Measurements from ENCODE around the gene ACTR8.
"Not testable (repeated sequence)": the region's sequence is repeated elsewhere in the genome, so short reads cannot be mapped to it uniquely, and the experiment has no call there.

ACTR8 gene

GRCh38 chr3:53881691-53882593, at the start of gene ACTR8:
Gene ACTR8, minus strand, starts transcription at chr3:53882152. Its CDS starts 51 bp downstream, at chr3:53882101.
- peak; percentile 95 for DNase-seq (ENCODE audit: low spot score)

- not testable (repeated sequence) for DNase-seq (ENCODE audit: low spot score)
Observed at GRCh38 chr3:53927208-53927872, 45.4 kb upstream of the ACTR8 start.

GRCh38 chr3:53921296-53921695, 39.3 kb upstream of the ACTR8 start:
- no peak for DNase-seq (ENCODE audit: low spot score)

GRCh38 chr3:53919741-53920140, 37.8 kb upstream of the ACTR8 start:
- DNase-seq (ENCODE audit: low spot score): no peak

GRCh38 chr3:53913401-53913800, 31.4 kb upstream of the ACTR8 start:
- no peak for DNase-seq (ENCODE audit: low spot score)

- DNase-seq (ENCODE audit: low spot score): no peak
Observed at GRCh38 chr3:53902711-53903110, 20.8 kb upstream of the ACTR8 start.

- no peak for DNase-seq (ENCODE audit: low spot score)
Observed at GRCh38 chr3:53902067-53902466, 20.1 kb upstream of the ACTR8 start.

GRCh38 chr3:53900666-53901331, 18.8 kb upstream of the ACTR8 start:
- no peak for DNase-seq (ENCODE audit: low spot score)

GRCh38 chr3:53899750-53900149, 17.8 kb upstream of the ACTR8 start:
- no peak for DNase-seq (ENCODE audit: low spot score)

GRCh38 chr3:53892286-53892637, 10.3 kb upstream of the ACTR8 start:
- DNase-seq (ENCODE audit: low spot score): no peak

- peak; percentile 98 for DNase-seq (ENCODE audit: low spot score)
Observed at GRCh38 chr3:53891497-53892285, 9.7 kb upstream of the ACTR8 start, which contains the start of gene SELENOK. Gene SELENOK, minus strand, starts transcription at chr3:53891859.

- DNase-seq (ENCODE audit: low spot score): no peak
Observed at GRCh38 chr3:53890726-53891475, 8.9 kb upstream of the ACTR8 start.

GRCh38 chr3:53888232-53888631, 6.3 kb upstream of the ACTR8 start:
- DNase-seq (ENCODE audit: low spot score): no peak

GRCh38 chr3:53887446-53887845, 5.5 kb upstream of the ACTR8 start:
- DNase-seq (ENCODE audit: low spot score): no peak

- no peak for DNase-seq (ENCODE audit: low spot score)
Observed at GRCh38 chr3:53885239-53885638, 3.3 kb upstream of the ACTR8 start.

GRCh38 chr3:53884623-53885022, 2.7 kb upstream of the ACTR8 start:
- no peak for DNase-seq (ENCODE audit: low spot score)

- DNase-seq (ENCODE audit: low spot score): no peak
Observed at GRCh38 chr3:53883008-53883407, 1.1 kb upstream of the ACTR8 start.

- DNase-seq (ENCODE audit: low spot score): no peak
Observed at GRCh38 chr3:53880396-53881345, 1.3 kb downstream of the ACTR8 start.

GRCh38 chr3:53865732-53866499, 16.0 kb downstream of the ACTR8 start:
- no peak for DNase-seq (ENCODE audit: low spot score)
